Astrocyte (in vitro differentiated cells and primary cell): ENCODE data around the gene FAM53B.

Source experiments
- CTCF ChIP-seq: IDR thresholded peaks from 2 replicates; pipeline ENCODE4 v1.5.1; 2011; ENCODE audit warnings: low read depth, mild to moderate bottlenecking, inconsistent platforms, low read length, moderate library complexity; ENCODE audit not compliant: insufficient read depth
- EZH2 ChIP-seq: IDR thresholded peaks from 2 replicates; pipeline ENCODE4 v1.6.1; 2012; ENCODE audit warnings: mild to moderate bottlenecking, low read length, inconsistent platforms; ENCODE audit not compliant: insufficient read depth

- no peak for TF ChIP-seq CTCF
- TF ChIP-seq EZH2, result no peak
Observed at GRCh38 chr10:124762281-124762680, 18.1 kb upstream of the FAM53B start.
